T1000 (cell line): Measurements from ENCODE around the gene CTPS2.

Source experiments
- DNase-seq: peaks from one replicate; lab custom pipeline; 2025; ENCODE audit warnings: mixed read lengths; lab: John Stamatoyannopoulos, UW

The CTPS2 gene

GRCh38 chrX:16714504-16714903, 2.0 kb upstream of the CTPS2 start:
- no peak for DNase-seq

- no peak for DNase-seq
Measured at GRCh38 chrX:16711893-16712547, 449 bp downstream of the CTPS2 start.

- no peak for DNase-seq
Measured at GRCh38 chrX:16711219-16711811, 1.2 kb downstream of the CTPS2 start.

- no peak for DNase-seq
Measured at GRCh38 chrX:16708016-16708415, 4.5 kb downstream of the CTPS2 start.

GRCh38 chrX:16705370-16705769, 7.1 kb downstream of the CTPS2 start:
- no peak for DNase-seq

- no peak for DNase-seq
Measured at GRCh38 chrX:16702700-16703599, 9.5 kb downstream of the CTPS2 start.

GRCh38 chrX:16700734-16701133, 11.7 kb downstream of the CTPS2 start:
- DNase-seq, result no peak

GRCh38 chrX:16699389-16699788, 13.1 kb downstream of the CTPS2 start:
- no peak for DNase-seq

- no peak for DNase-seq
Measured at GRCh38 chrX:16696956-16697355, 15.5 kb downstream of the CTPS2 start.

GRCh38 chrX:16695079-16695676, 17.3 kb downstream of the CTPS2 start:
- no peak for DNase-seq

- no peak for DNase-seq
Measured at GRCh38 chrX:16687514-16687913, 25.0 kb downstream of the CTPS2 start.

- DNase-seq, result no peak
Measured at GRCh38 chrX:16683007-16683664, 29.3 kb downstream of the CTPS2 start.

GRCh38 chrX:16678689-16679088, 33.8 kb downstream of the CTPS2 start:
- DNase-seq, result no peak

- DNase-seq, result no peak
Measured at GRCh38 chrX:16671005-16671404, 41.5 kb downstream of the CTPS2 start.

- DNase-seq, result no peak
Measured at GRCh38 chrX:16666541-16666940, 45.9 kb downstream of the CTPS2 start.

GRCh38 chrX:16665089-16665488, 47.4 kb downstream of the CTPS2 start:
- DNase-seq, result no peak

GRCh38 chrX:16664626-16665025, 47.8 kb downstream of the CTPS2 start:
- DNase-seq, result no peak

- DNase-seq, result no peak
Measured at GRCh38 chrX:16664074-16664473, 48.4 kb downstream of the CTPS2 start.

- DNase-seq, result no peak
Measured at GRCh38 chrX:16662402-16662801, 50.1 kb downstream of the CTPS2 start.

GRCh38 chrX:16661495-16661894, 51.0 kb downstream of the CTPS2 start:
- no peak for DNase-seq

- no peak for DNase-seq
Measured at GRCh38 chrX:16659321-16659720, 53.1 kb downstream of the CTPS2 start.

GRCh38 chrX:16658284-16658683, 54.2 kb downstream of the CTPS2 start:
- no peak for DNase-seq
